ELF-1 (cell line): ENCODE data around the gene JMJD1C.
"Not testable (repeated sequence)": the region's sequence is repeated elsewhere in the genome, so short reads cannot be mapped to it uniquely, and the experiment has no call there.

Source experiments
- DNase-seq: peaks from one replicate; pipeline ENCODE4 v3.0.0-alpha.2; 2016; ENCODE audit warnings: low read depth, low spot score

Gene JMJD1C

DNA sequence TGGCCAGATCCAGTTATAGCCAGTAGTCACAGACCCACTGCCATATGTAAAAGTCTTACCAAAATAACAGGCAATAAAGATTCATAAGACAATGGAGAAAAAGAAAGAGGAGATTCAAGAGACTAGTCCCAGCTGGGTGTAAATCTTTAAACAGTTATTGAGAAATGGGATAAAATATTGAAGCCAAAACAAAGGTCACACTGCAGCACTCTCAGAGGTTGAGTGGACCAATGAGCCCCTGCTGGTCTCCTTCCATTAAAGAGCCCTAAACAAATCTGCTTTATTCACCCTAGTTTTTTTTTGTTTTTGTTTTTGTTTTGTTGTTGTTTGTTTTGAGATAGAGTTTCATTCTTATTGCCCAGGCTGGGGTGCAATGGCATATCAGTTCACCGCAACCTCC is 98.8 kb downstream of the JMJD1C start:
- DNase-seq: no peak

DNA sequence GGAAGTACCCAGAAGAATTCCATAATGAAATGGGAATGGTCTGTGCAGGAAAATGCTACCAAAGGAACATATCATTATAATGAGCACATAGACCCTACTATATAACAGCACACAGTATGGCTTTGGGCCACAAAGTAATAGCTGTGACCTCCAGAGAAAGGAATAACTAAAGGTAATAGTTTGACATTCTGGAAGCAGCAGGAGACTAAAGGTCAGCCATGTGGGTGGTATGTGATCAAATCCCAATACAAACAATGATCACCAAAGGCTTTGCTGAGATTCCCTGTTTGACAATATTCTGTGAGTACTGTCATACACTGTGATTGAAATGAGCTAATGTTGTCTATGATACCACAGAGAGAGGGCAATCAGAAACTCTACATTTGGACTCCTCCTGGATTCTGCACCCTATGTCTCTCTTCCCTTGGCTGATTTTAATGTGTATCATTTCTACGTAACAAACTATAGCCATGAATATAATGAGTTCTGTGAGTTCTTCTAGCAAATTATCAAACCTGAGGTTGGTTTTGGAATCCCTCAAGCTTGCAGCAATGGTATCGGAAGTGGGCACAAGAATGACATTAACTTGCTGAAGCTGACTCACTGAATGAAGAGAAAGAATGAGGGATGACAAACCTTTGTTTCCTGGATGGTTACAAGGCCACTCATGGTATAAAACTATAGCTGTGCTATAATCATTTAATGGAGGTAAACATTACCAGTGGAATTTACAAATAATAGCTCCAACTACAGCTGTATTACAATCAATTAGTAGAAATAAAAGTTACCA is 99.6 kb downstream of the JMJD1C start:
- no peak for DNase-seq

DNA sequence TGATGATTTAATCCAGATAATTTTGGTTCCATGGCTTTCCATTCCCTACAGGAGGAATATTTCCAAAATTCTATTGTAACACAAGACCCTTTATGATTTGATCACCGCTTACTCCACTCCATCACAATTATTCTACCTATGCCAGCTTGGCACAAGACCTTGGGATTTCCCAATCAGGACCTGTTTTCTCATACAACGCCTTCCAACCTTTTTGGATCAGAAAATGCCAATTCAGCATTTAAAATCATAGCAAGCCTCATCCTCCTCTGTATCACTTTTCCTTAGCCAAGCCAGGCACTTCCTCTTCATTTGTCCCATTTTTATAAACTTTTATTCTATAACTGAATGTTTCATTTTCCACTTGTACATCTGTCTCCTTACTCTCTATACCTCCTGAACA is 100.9 kb downstream of the JMJD1C start:
- no peak for DNase-seq

DNA sequence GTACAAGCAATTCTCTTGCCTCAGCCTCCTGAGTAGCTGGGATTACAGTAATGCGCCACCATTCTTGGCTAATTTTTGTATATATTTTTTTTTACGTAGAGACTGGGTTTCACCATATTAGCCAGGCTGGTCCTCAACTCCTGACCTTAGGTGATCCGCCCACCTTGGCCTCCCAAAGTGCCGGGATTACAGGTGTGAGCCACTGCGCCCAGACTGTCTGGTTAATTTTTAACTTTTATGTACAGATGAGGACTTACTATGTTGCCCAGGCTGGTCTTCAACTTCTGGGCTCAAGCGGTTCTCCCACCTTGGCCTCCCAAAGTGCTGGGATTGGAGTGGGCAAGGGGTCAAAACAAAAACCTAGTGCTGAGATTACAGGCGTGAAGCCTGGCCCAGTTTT is 101.8 kb downstream of the JMJD1C start:
- DNase-seq: no peak

DNA sequence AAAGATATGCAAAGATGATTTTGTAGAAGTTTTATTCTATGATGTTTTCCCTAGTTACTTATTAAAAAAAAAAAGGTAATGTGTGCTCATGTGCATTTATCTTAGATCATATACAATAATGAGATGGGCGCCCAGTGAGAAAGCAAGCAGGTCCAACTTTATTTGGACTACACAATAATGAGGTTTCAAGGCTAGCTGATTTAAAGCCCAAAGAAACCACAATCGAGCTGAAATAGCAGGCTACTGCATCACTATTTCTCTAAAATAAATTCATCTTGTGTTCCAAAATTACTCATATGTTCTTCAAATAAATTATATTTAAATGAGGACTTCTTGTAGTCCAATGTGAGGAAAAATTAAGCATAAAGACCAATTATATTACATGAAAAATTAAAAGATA is 110.1 kb downstream of the JMJD1C start:
- DNase-seq: no peak

DNA sequence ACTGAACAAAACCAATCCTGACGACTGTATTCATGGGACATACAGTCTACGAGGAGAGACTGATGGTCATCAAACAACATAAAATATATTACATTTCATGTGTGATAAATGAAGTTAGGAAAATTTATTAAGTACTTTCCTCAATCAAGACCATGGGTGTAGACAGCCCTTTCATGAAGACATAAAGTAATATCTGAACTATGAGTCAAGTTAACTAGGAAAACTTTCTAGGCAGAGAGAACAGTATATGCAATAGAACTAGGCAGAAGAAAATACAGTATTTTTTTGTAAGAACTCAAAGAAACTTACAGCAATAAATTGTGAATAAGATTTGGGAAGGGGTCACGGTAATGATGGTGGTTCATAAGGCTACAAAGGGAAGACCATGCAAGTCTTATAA is 112.8 kb downstream of the JMJD1C start:
- no peak for DNase-seq

DNA sequence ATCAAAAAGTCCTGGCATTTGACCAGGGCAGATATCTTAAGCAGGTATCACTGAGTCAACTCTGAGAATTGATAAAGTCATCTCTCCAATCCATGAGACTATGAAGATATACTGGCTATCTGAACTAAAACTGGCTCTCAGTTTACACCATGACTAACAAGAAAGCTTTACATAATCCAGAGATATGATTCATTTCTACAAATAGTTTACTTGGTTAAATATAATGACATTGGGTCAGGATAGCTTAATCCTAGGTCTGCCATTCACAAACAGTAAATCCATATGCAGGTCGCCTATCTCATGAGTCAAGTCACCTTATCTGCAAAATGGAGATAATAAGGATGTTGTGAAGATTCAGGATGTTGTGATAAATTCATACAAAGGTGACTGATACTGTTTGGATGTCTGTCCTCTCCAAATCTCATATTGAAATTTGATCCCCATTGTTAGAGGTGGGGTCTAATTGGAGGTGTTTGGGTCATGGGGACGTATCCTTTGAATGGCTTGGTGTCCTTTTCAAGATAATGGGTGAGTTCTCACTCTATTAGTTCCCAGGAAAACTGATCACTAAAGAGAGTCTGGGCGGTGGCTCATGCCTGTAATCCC is 117.4 kb downstream of the JMJD1C start:
- DNase-seq: no peak

DNA sequence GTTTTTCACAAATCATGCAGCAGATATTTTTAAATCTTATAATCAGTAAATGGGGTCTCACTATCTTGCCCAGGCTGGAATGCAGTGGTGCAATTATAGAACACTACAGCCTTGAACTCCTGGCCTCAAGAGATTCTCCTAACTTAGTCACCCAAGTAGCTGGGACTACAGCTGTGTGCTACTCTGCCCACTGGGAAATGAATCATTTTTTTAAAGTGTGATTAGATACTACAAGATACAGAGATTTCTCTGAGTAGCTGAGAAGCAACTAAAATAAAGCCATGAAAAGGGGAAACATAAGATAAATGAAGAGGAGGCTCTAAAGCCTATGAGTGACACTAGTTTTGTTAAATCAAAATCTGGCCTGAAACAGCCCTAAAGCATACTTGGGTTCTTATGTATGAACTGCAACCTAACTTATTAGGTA is 119.7 kb downstream of the JMJD1C start:
- no peak for DNase-seq

DNA sequence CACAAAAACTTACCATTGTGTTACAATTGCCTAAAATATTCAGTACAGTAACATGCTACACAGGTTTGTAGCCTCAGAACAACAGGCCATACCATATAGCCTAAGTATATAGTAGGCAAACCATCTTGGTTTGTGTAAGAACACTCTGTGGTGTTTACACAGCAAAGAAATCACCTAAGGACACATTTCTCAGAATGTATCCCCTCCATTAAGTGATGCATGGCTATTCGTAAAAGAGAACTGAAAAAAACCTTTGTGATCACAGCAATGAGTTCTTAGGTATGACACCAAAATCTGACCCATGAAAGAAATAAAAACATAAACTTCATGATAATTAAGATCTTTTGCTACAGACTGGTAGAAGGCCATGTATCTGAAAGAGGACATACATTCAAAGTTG is 121.5 kb downstream of the JMJD1C start:
- DNase-seq: no peak

DNA sequence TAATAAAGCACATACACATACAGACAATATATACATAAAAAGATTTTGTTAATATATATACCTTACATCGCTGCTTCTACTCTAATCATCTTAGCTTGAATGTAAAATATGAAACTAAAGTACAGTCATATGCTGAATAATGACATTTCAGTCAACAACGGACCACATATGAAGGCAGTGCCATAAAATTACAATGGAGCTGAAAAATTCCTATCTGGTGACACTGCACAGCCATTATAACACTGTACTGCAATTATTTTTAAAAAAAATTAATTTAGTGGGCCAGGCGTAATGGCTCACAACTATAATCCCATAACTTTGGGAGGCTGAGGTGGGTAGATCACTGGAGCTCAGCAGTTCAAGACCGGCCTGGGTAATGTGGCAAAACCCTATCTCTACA is 122.3 kb downstream of the JMJD1C start:
- DNase-seq: no peak

DNA sequence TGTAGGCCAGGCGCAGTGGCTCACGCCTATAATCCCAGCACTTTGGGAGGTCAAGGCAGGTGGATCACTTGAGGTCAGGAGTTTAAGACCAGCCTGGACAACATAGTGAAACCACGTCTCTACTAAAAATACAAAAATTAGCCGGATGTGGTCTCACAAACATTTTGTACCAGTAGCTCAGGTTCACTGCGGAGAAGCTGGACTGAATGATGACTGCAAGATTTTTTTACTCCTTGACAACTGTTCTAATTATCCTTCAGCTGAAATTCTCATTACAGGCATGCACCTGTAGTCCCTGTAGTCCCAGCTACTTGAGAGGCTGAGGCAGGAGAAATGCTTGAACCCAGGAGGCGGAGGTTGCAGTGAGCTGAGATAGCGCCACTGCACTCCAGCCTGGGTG is 126.1 kb downstream of the JMJD1C start:
- DNase-seq: not testable (repeated sequence)

DNA sequence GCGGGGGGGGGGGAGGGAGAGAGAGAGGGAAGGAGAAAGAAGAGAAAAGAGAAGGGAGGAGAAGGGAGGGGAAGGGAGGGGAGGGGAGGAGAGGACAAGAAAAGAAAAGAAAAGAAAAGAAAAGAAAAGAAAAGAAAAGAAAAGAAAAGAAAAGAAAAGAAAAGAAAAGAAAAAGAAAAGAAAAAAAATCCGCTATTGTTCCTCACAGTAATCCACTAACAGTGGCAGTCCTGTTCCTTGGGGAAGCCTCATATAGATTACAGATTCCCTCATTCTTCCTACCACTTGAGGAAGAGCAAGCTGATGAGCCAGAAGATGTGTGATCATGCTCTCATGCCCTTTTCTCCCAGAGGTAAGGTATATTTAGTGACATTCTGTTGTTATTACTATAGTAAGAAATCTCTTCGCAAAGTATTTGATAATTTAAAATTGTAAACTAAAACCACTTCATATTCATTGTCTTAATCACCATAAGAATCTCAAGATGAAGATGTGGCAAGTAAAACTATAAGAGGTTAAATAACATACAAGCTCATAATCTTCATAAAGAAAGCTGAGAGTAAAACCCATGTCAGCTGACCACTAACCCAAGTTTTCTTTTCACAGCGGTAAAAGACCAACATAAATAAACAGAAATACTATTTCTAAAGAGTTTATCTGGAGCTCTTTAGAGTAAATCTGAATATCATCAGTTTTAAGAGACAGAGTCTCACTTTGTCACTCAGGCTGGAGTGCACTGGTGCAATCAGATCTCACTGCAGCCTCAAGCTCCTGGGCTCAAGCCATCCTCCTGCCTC is 128.1 kb downstream of the JMJD1C start:
- DNase-seq: no peak

DNA sequence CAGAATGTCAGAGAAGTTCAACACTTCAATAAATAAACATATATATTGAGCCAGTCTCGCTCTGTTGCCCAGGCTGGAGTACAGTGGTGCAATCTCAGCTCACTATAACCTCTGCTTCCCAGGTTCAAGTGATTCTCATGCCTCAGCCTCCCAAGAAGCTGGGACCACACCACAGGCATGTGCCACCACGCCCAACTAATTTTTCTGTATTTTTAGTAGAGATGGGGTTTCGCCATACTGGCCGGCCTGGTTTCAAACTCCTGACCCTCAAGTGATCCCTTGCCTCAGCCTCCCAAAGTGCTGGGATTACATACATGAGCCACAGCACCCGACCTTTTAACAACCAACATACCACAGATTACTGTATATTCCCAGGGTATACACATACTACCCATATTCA is 134.2 kb downstream of the JMJD1C start:
- DNase-seq: no peak

DNA sequence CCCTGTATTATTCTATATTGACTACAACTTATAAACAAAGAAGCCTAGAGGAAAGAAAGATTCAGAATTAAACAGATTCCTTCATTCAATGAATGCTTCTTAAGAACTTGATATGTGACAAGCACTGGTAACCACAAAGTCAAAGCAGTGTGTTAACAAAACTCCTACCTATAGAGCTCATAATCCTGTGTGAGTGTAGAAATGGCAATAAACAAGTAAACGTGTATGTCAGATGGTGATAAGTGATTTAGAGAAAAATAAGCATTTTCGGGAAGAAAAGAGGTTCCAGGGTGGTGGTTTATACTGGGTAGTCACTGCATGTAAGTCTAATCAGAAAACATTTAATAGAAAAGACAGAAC is 141.3 kb downstream of the JMJD1C start:
- DNase-seq: no peak

DNA sequence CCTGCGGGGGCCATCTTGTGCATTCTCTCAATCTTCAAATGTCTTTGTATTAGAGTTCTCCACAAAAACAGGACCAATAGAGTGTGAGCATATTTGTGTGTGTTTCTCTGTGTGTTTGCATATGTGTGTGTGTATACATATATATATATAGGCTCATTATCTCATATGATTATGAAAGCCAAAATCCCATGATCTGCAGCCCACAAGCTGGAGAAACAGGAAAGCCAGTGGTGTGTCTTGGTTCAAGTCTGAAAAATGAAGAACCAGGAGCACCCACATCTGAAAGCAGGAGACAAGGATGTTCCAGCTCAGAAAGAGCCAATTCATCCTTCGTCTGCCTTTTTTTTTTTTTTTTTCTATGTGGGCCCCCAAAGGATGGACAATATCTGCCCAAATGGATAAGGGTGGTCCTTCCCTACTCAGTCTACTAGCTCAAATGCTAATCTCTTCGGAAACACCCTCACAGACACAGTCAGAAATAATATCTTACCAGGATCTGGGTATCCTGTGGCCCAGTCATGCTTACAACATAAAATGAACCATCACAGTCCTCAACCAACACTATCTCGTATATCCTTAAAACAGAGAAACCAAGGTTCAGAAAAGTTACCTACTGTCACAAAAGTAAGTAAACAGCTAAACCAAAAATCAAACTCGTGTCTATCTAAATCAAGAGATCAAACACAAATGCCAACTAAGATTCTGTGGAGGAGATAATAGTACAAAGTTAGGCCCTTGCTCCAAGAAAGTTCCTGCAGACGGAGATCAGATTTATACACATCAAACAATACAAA is 141.9 kb downstream of the JMJD1C start:
- DNase-seq: no peak

DNA sequence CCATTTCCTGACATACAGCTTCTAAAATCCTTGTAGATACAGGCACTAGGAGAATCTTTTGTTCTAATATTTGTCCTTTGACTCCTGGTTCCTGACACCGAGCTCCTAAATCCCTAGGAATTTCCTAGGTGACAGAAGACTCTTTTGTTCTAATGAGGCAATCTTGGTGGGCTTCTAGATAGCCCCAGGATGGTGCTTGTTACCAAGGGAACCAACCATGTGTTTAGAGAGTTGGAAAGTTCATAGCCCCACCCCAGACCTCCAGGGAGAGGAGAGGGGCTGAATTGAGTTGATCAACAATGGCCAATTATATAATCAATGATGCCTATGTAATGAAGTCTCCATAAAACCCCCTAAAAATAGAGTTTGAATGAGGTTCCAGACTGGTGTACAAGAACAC is 145.1 kb downstream of the JMJD1C start:
- DNase-seq: peak; percentile 53

DNA sequence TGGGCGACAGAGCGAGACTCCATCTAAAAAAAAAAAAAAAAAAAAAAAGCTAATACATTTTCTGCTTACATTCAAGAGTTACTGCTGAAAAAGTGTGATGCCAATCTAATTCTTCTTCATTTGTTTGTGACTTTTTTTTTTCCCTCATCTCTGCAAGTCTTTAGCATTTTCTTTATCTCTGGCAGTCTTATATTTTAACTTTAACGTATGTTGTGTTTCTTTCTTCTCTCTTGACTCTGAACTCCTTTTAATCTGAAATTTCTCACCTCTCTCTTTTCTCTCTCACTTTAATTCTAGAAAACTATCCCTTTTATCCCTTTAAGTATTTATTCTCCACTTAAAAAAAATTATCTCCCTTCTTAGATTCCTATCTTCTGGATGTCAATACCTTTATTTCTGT is 146.5 kb downstream of the JMJD1C start:
- no peak for DNase-seq

DNA sequence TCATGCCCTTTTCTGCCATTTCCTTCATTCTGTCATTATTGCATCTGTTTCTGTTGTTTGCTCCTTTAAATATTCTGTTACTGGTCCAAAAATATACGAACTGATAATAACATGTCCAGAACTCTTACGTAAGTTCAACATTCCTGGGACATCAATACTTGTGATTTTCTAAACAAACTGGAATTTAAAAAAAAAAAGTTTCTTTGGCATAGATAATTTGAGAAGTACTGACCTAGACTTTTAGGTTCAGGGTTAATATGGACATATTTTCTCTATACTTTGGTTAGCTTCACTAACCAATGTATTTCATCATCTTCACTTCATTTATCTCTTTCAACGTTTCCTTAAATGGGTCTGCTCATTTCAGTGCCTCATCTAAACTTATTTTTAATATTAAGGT is 147.3 kb downstream of the JMJD1C start:
- DNase-seq: no peak

DNA sequence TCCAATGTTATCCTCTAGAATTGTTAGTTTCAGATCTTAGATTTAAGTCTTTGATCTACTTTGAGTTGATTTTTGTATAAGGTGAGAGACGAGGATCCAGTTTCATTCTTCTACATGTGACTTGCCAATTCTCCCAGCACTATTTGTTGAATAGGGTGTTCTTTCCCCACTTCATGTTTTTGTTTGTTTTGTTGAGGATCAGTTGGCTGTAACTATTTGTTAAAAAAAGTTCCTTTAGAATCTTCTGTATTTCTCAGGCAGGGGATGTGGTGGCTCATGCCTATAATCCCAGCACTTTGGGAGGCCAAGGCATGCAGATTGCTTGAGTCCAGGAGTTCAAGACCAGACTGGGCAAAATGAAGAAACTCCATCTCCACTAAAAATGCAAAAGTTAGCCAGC is 151.8 kb downstream of the JMJD1C start:
- DNase-seq: no peak

DNA sequence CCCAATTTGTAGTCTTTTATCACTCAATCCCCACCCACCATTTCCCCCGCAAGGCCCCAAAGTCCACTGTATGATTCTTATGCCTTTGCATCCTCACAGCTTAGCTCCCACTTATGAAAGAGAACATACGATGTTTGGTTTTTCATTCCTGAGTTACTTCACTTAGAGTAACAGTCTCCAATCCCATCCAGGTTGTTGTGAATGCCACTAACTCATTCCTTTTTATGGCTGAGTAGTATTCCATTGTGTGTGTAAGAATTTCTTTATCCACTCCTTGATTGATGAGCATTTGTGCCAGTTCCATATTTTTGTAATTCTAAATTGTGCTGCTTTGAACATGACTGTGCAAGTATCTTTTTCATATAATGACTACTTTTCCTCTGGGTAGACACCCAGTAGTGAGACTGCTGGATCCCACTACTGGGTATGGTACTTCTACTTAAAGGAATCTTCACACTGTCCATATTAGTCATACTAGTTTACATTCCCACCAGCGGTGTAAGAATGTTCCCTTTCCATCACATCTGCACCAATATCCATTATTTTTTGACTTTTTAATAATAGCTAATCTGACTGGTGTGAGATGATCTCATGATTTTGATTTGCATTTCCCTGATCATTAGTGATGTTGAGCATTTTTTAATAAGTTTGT is 152.6 kb downstream of the JMJD1C start:
- no peak for DNase-seq

DNA sequence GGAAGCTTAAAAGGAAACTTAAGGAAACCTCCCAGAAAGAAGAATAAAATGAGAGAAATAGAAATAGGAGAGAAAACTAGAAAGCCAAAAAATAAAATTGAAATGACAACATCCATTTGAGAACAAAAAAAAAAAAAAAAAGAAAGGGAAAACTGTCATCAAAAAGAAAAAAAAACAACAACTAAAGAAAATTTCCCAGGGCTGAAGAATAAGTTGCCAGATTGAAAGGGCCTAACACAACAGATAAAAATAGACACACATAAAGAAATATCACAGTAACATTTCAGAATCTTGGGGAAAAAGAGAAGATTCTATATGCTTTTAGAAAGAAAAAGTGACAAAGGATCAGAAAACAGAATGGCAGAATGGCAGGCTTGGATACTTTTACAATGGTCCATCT is 157.1 kb downstream of the JMJD1C start:
- DNase-seq: no peak

DNA sequence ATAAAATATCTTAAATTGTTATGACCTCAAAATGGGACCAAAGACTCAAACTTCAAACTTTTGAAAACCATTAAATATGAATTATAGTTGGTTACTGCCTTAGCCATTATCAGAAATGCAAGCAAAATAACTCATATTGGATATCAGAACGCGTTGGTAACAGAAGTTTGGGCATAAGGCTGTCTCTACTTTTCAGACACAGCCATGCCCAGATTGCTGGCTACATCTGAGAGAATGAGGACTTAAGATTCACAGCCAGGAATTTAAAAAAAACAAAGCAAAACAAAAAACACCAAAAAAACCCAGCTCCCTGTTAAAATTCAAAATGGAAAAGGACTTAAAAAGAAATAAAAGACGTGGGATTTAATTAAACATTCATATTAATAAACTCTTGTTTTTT is 161.6 kb downstream of the JMJD1C start:
- DNase-seq: no peak
